GM18870 (cell line): ENCODE data around the gene RNF130.
A peak's percentile ranks its signal among the peaks of the same experiment; 100 is the strongest.
"Not testable (repeated sequence)": the region's sequence is repeated elsewhere in the genome, so short reads cannot be mapped to it uniquely, and the experiment has no call there.

Source experiments
- ATAC-seq: cut with Tn5 transposase; IDR thresholded peaks from one replicate; pipeline ENCODE4 v1.9.1; 2021; ENCODE audit warnings: moderate library complexity; ENCODE audit not compliant: unreplicated experiment

The RNF130 gene

DNA sequence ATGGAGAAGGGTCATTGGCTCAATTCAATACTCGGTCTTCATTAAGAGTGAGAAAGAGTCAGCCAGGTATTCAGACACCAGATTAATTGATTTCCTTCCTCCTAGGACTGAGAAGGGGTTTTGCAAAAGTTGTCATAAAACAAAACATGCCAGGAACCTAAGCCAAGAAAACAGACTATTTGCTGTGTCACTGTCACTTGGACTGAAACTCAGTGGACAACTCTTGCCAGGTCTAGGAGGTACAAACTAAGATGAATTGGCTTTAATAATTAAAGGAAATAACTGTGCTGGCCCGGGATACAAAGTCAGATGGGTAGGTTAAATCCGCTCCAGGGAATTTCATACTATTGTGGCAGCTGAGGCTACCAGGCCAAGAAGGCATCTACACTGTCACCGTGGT, 92.8 kb downstream of the RNF130 start:
- no peak for ATAC-seq

DNA sequence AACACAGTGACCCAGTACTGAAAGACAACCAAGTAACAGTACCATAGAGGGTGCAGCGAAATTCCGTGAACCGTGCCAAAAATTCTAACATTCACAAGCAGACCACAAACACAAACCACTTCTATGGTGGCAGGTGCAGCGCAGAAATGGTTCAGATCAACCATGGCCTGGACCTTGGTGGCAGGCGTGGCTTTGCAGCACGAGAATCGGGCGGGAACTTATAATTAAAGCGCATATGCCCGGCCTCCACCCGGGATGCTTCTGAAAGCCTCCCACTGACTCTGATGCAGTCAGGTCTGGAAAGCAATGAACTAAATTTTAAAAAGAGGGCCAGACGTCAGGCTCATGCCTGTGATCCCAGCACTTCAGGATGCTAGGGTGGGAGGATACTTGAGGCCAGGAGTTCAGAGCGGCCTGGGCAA, 95.8 kb downstream of the RNF130 start:
- ATAC-seq: no peak

DNA sequence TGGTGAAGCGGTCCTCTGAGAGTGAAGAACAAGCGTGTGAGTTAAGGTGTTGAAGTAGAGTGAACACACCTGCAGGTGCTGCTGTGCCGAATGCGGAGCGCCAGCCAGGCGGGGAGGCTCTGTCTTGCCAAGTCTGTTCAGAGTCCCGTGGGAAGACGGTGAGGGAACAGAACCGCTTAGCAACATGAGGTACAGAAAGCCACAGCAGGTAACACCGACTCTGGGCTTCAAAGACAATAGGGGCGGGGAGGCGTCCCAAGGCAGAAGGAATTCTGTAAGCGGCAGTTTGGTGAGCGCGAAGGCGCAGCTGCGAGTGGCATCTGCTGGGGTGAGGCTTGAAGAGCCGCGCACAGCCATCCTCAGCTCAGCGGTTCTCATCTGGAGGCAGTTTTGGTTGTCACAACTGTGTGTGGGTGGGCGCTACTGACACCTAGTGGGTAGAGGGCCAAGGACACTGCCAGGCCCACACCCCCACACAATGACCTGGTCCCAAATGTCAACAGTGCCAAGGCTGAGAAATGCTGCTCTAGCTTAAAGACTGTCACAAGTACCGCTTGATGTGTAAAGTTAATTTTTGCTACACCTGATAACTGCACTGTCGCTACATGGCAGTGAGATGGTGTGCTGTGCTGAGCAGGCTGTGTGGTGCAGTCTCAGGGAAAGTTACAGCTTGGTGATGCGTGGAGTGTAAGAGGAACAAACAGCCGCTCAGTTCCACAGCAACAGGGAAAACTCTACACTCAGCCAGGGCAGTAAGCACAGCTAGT, 96.4 kb downstream of the RNF130 start:
- peak; percentile 48 for ATAC-seq

DNA sequence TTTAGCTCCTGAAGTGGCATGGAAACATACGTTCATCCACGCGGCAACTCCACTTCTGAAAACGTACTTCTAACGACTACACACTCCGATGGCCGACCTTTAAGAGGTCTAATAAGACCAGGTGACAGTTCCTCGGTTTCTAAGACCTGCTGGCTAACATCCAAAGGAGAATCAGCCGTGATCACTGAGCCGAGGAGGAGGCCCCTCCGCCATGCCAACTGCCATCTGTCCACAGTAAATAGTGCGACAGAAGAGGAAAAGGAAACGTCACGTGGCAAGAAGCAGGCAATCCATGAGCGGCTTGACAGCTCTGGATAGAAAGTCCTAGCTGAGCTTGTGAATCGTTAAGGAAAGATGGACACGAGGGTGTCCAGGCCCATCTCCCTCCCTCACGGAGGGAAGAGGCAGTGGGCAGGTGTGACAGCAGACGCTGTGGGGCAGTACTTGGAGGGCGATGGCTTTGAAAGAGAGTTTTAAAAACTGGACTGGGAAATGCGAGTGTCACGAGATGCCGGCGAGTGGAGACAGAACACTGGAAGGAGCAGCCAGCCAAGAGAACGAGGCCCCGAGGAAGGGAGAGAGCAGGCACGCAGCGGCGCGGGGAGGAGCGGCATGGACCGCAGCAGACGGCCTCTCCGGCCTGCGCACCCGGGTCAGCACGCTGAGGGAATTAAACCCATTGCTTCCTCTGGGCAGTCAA, 97.2 kb downstream of the RNF130 start:
- no peak for ATAC-seq

DNA sequence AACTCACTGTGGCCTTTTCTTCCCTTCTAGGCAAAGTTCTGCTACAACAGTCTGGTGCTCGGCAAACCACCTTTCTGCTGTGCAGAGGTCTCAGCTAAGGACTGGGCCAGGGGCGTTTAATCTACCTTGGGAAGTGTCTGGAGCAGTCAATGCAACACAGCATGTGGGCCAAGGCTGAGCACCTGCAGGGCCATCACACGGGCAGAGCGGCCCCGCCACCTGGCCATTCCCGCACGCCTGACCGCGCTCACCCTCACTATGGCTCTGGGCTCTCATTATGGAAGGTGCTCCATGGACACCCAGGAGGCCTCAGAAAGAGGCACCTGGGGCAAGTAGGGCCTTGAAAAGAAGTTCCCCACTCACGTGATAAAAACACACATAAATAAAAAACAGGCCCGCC, 98.2 kb downstream of the RNF130 start:
- ATAC-seq: no peak

DNA sequence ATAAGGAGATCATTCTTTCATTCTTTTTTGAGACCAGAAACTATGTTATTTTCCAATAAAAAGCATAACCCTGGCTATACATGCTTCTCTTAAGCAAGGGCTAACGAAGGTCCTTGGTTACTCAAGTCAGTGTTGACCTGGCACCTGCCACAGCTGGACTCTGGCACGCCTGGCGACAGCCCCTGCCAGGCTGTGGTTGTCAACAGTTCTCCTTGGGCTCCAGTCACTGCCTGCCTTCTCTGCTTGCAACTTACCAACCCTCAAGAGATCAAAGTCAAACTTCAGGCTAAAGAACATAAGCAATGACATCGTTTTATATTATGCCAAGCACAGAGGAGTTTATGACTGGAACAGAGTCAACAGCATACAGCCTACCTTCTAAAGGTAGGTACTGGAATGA, 102.4 kb downstream of the RNF130 start:
- ATAC-seq: no peak

DNA sequence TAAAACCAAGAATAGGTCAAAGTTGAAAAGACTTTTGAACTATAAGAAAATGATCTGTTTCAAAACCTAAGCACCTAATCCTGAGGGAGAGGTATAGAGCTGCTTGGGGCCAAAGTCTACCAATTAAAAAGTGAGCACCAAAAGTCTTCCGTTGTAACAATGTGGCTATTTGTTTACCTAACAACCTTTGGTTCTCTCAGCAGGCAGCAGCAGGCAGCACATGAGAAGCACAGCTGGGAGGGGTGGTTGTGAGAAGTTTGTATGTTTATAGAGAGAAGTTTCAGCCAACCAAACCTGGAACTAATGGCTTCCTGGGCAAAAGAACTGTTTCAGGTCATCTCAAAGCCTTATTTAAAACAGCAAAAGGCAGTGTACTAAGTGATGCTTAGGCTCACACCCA, 104.1 kb downstream of the RNF130 start:
- ATAC-seq: no peak

DNA sequence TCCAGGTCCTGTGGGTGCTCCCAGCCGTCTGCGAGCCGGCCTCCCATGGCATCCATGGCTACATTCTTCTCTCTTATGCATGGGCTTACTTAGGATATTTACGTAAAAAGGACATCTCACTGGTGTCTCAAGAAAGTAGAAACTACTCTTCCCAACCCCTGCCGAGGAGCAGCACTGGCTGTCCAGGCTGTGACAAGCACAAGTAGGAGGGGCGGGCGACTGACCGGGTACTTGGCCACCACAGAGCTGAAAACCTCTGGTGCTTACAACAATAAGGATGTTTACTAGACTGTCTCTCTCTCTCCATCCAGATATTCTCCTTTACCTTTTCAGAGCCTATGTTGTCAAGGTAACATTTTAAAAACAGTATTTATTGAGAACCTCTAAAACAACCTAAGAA, 107.5 kb downstream of the RNF130 start:
- no peak for ATAC-seq

DNA sequence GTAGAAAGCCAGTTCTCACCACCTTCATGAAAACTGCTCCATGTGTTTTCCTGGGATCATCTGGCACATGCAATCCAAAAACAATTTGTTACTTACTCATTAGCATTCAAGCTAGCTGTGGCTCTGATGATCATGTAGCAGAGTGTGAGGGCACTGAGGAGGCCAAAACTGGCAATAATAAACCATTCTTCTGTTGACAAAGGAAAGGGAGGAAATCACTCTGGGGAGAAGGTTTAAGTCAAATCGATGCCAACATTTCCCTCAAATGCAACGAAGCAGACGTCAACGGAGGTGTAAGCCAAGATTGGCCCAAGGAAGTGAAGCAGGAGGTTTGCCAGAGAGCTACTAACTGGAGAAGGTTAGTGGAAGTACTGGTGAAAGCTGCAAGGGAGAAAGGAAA, 108.2 kb downstream of the RNF130 start:
- ATAC-seq: no peak

DNA sequence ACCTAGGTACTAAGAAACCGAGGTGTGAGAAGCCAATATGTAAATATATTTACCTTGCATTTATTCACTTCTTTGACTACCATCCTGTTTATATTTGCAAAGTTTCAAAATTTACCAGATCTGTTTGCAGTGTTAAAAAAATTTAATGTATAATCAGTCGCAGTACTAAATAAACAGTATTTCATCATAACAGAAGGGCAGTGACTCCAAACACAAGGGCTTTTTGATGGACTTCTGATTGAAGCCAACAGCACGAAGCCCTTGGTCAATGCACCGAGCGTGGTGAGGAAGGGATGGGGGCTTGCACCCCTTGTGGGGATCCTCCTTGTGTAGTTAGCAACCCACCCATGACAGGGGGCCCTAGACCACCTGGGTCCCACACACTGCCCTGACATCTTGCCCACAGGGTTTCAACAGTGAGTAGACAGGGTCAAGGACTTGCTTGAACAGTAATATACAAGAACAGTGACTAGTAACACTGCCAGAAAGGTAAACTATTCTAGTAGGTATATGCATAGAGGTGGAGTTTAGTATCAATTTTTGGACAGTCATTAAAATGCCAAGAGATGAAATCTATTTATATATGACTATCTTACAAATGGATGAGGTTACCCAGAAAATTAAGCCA, 111.2 kb downstream of the RNF130 start:
- no peak for ATAC-seq

DNA sequence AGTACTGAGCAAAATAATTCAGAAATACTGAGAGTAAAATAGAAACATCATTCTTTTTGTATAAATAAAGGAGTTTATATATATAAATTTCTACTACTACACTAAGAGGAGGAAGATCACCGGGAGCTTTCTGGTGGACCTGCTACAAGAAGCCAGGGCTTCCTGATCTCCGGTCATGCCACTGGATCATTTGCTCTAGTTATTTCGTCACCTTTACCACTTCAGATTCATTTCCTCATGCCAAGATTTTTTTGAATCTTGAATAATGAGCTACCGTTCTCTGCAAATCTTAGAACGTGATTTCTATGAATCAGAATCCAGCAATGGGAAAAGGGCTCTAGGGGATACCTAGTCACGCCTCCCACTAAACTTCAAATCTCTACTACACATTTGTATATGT, 111.9 kb downstream of the RNF130 start:
- no peak for ATAC-seq

DNA sequence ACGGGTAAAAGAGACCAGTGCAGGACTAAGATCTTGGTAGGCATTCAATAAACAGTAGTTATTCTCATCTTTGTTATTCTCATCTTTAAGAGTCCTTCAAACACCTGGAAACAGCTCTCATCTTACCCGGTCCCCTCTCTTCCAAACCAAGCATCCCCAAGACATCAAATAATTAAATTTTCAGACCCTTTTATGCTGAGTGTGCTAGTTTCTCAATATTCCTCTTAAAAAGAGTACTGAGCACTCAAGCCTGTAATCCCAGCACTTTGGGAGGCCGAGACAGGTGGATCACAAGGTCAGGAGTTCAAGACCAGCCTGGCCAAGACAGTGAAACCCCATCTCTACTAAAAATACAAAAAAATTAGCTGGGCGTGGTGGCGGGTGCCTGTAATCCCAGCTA, 112.4 kb downstream of the RNF130 start:
- not testable (repeated sequence) for ATAC-seq

DNA sequence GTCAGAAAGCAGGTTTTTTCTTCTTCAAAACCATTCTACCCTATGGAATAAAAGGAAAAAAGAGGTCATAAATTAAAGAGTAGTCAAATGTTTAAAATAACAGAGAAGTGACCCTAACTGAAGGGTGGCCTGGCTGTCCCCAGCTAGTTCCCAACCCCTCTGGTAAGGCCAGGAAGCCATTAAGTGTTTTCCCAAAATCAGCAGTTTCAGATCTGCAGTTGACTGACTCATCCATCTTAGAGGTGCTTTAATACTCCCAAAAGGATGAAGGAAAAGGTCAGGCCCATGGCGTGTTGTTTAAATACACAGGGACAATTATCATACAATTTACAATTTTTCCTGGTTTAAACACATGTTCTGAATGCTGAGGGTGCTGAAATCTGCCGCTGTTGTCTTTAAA, 115.9 kb downstream of the RNF130 start:
- ATAC-seq: no peak

DNA sequence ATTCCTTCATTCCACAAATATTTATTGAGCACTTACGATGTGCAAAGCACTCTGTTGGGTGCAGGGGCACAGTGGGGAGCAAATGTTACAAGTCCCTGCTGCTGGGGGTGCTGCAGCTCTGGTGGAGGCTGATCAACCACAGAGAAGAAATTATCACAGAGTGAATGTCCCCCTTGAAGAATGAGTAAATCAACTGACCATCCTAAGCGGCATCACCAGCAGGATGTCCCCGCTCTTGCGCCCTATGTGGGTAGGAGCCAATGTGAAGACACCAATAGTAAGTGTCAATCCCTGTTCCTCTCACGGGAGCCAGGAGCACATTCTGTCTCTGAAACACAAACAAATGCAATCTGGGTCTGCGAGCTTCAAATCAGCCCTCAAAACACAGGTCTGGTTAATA, 116.5 kb downstream of the RNF130 start:
- no peak for ATAC-seq

DNA sequence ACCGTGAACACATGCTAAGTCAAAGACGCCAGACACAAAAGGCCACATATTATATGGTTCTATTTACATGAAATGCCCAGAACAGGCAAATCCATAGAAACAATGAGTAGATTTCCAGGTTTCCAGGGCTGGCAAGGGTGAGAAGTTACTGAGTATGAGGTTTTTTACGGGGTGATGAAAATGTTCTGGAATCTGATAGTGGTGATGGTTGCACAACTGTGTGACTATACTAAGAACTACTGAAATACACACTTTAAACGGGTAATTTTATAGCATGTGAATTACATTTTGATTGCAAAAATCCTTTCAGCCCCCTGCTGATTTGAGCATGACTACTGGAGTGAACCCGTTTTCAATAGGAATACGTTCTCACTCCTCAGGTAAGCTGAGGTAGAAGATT, 117.1 kb downstream of the RNF130 start:
- ATAC-seq: no peak

DNA sequence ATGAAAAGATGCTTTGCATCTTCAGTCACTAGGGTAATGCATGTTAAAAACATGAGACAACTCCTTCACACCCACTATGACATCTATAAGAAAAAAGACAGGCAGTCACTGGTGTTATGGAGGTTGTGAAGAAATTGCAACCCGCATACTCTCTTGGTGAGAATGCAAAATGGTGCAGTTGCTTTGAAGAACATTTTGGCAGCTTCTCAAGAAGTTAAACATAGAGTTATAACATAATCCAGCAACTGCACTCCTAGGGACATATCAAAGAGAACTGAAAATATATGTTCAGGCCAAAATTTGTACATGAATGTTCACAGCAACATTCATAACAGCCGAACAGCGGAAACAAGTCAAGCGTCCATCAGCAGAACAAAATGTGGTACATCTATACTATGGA, 117.6 kb downstream of the RNF130 start:
- no peak for ATAC-seq

DNA sequence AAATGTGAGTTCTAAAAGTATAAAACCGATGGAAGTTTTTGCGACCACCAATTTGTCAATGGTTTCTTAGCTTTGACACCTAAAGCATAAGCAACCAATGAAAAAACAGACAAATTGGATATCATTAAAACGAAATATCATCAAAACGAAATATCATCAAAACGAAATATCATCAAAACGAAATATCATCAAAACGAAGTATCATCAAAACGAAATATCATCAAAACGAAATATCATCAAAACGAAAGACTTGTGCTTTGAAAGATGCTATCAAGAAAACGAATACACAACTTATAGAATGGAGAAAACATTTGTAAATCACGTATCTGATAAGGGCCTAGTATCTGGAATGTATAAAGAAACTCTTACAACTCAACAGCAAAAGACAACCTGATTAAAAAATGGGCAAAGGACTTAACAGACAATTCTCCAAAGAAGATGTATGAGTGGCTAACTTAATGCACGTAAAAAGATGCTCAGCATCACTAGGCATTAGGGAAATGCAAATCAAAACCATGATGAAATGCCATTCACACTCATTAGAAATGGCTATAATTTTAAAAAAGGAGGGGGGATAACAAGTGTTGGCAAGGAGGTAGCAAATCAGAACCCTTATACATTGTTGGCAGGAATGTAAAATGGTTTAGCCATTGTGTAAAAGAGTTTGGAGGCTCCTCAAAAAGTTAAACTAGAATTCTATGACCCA, 134.4 kb downstream of the RNF130 start:
- ATAC-seq: no peak

DNA sequence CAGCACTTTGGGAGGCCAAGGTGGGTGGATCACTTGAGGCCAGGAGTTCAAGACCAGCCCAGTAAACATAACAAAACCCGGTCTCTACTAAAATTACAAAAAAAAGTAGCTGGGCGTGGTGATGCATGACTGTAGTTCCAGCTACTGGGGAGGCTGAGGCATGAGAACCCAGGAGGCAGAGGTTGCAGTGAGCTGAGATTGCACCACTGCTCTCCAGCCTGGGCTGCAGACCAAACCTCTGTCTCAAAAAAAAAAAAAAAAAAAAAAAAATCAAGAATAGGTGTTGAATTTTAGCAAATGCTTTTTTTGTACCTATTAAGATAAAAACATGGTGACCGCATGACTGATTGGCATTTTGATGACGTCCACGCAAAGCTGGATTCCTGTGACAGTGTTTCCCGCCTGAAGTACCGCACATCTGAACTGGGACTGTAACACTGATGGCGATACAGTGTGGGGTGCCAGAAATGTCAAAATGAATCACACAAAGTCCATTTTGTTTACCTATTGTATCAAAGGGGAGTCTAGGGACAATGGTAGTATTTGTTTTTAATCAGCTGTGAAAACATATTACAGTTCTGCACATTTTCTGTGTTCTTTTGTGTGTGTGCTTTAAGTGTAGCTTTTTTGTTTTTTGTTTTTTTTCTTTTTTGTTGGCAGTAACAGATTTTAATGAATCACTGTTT, 140.6 kb downstream of the RNF130 start:
- ATAC-seq: no peak

DNA sequence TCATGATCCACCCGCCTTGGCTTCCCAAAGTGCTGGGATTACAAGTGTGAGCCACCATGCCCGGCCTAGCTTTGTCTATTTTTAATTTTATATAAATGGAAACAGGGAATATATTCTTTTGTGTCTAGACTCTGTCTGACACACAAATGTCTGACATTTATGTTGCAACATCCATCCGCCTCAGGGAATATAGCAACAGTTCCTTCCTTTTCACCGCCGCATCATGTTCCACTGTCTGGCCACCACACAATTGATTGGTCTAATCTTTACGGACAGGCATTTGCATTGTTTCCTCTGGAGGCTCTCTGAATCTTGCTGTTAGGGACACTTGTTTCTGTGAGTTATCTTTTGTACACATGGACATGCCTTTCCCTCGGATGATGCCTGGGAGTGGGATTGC, 143.7 kb downstream of the RNF130 start:
- no peak for ATAC-seq

DNA sequence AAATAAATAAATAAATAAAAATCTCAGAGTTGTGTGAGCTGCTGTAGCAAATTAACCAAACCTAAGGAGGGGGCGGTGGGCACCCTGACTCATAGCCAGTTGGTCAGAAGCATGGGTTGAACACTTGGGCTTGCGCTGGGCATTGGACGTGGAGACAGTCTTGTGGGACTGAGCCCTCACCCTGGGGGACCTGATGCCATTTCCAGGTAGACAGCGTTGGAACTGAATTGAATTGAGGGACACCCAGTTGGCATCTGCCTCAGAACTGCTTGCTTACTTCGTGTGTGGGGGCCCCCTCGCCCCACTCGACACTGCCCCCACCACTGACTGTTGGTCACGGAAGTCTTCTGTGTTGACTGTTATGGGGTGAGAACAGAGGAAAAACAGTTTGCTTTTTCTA, 144.9 kb downstream of the RNF130 start:
- no peak for ATAC-seq

DNA sequence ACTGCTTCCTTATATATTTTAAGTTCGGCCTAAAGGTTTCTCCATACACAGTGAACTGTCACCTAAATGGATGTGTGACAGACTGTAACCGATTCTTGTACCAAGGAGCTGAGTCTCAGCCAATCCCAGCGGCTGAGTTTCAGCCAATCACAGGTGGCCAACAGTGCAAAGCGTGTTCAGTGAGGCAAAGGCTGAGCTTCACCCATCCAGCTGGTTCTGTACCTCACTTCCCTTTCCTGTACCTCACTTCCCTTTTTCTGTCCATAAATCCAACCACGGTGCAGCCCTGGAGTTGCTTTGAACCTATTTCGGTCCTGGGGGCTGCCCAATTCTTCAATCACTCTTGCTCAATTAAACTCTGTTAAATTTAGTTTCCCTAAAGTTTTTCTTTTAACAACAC, 148.1 kb downstream of the RNF130 start:
- no peak for ATAC-seq
